Panc1 (cell line): Measurements from ENCODE around the gene CAPN7. TPM values are rescaled to one million over a fixed set of nuclear protein-coding genes. Genes with fewer than 3 reads are reported as not detected.
A peak's percentile ranks its signal among the peaks of the same experiment; 100 is the strongest.

Source experiments
- ATAC-seq: fragments of 200-7000 bp; cut with Tn5 transposase; 2 replicates; pipeline ENCODE4 v1.9.1; 2020; ENCODE audit warnings: mild to moderate bottlenecking, moderate library complexity
- BruUV-seq: library from RNA; stranded (reverse); fragments of 400-500 nt; replicated peaks from 2 replicates; lab custom pipeline; 2021; lab: Mats Ljungman, UMichigan
- CTCF ChIA-PET: fragments of 300-600 bp; sonication (Branson Sonifier 250); formaldehyde crosslinking; loops from one replicate; lab custom pipeline; 2022; ENCODE audit warnings: antibody characterized with exemption; lab: Charles Lee
- POLR2A ChIA-PET: fragments of 300-600 bp; sonication (Branson Sonifier 250); formaldehyde crosslinking; loops from one replicate; lab custom pipeline; 2022; ENCODE audit warnings: antibody characterized with exemption; lab: Charles Lee
- DNase-seq: peaks from one replicate; pipeline ENCODE4 v3.0.0-alpha.2; 2010; ENCODE audit warnings: low read depth, low spot score
- H3K27ac ChIP-seq: 2 replicates; pipeline ENCODE4 v1.5.1; 2011; ENCODE audit warnings: mild to moderate bottlenecking, low read length, inconsistent platforms
- H3K27me3 ChIP-seq: fragments of 200-500 bp; sonication (Bioruptor generic); 2 replicates; pipeline ENCODE4 v1.6.0; 2014; ENCODE audit warnings: low read length, inconsistent platforms; ENCODE audit not compliant: control insufficient read depth, insufficient read depth
- H3K36me3 ChIP-seq: fragments of 200-500 bp; sonication (Bioruptor generic); 2 replicates; pipeline ENCODE4 v1.5.1; 2014; ENCODE audit warnings: inconsistent platforms, mild to moderate bottlenecking, low read length, moderate library complexity; ENCODE audit not compliant: control insufficient read depth, insufficient read depth
- H3K4me1 ChIP-seq: 2 replicates; pipeline ENCODE4 v1.5.1; 2011; ENCODE audit warnings: inconsistent platforms, mild to moderate bottlenecking, low read length, moderate library complexity; ENCODE audit not compliant: control insufficient read depth, insufficient read depth
- H3K4me3 ChIP-seq, 2 experiments: 2 replicates each; pipeline ENCODE4 v1.5.1; 2011 to 2012; ENCODE audit warnings: low read depth in 2 of 2, low read length in 2 of 2, mild to moderate bottlenecking in 2 of 2, inconsistent platforms in 1 of 2, moderate library complexity in 1 of 2
- H3K9me3 ChIP-seq: fragments of 200-500 bp; sonication (Bioruptor generic); 2 replicates; pipeline ENCODE4 v1.5.1; 2014; ENCODE audit warnings: low read depth, mild to moderate bottlenecking, inconsistent platforms, low read length, moderate library complexity; ENCODE audit not compliant: control insufficient read depth, insufficient read depth
- CTCF ChIP-seq: fragments of 450-650 bp; IDR thresholded peaks from 2 replicates; pipeline ENCODE4 v1.5.1; 2017; ENCODE audit warnings: mild to moderate bottlenecking
- POLR2AphosphoS5 ChIP-seq: IDR thresholded peaks from 2 replicates; pipeline ENCODE4 v1.6.1; 2012; ENCODE audit warnings: mild to moderate bottlenecking, low read depth, low read length, moderate library complexity
- REST ChIP-seq, 2 experiments: IDR thresholded peaks; 2 replicates each; pipeline ENCODE4 v1.6.1; 2011 to 2012; ENCODE audit warnings: low read depth in 2 of 2, control low read depth in 1 of 2, low read length in 1 of 2, mild to moderate bottlenecking in 1 of 2, moderate library complexity in 1 of 2; ENCODE audit not compliant: insufficient read depth in 1 of 2
- SIN3A ChIP-seq: IDR thresholded peaks from 2 replicates; pipeline ENCODE4 v1.6.1; 2012; ENCODE audit warnings: low read depth, mild to moderate bottlenecking, low read length, moderate library complexity, borderline replicate concordance; ENCODE audit not compliant: insufficient read depth
- in situ Hi-C: cut with HindIII; loops from 2 replicates; pipeline ENCODE4 v1.10.0; 2016; ENCODE audit warnings: low sequenced_read_pairs, low pct_unique_long_range_greater_than_20kb
- intact Hi-C: fragments of 100-400 bp; cut with micrococcal nuclease; formaldehyde crosslinking; loops from one replicate; pipeline ENCODE4 v1.10.0; 2022; ENCODE audit not compliant: unreplicated experiment
- total RNA-seq: library from RNA; stranded (reverse); gene quantifications from one replicate; pipeline ENCODE4 v1.2.1, GENCODE V29; 2021; ENCODE audit not compliant: unreplicated experiment

Gene CAPN7
- total RNA-seq, 1 experiment from 2014 or later: 26.5 TPM

- in situ Hi-C loops (no loop called here), intact Hi-C loops (loop anchor here (1.0 to 2.0 kb wide), 2 partner anchors 110 to 137 kb away; no protein-coding TSS in a partner anchor)
- ChIA-PET CTCF (interaction anchor here (1.1 to 1.6 kb wide), 2 partner anchors 64 to 137 kb away, joined by 9 to 12 read pairs; partner anchors contain the start of gene SH3BP5), POLR2A (interaction anchor here (0.6 kb wide), 1 partner anchor 111 kb away, joined by 9 read pairs; no protein-coding TSS in a partner anchor)
- Histone ChIP-seq H3K4me1 (peaks cover 18% of the 10 kb centered on the region), H3K27me3 (no peaks in the 10 kb centered on the region), H3K27ac (peak overlapping the region; percentile 7; the same call in 1 of the 2 replicates), H3K9me3 (no peaks in the 10 kb centered on the region), H3K36me3 (no peaks in the 10 kb centered on the region), H3K4me3 (no peak overlapping the region)
- TF ChIP-seq CTCF (peak; percentile 93), POLR2AphosphoS5 (no peak)
- DNase-seq: peak; percentile 46
- peak; percentile 86 for ATAC-seq
- no TSS peak for BruUV-seq
Observed at GRCh38 chr3:15268033-15268631, 62.1 kb downstream of the CAPN7 start.

GRCh38 chr3:15269091-15269989, 63.3 kb downstream of the CAPN7 start:
- no peaks in the 10 kb centered on the region for H3K27me3 ChIP-seq
- peak overlapping the region; percentile 88 for H3K27ac ChIP-seq
- ATAC-seq: peak; percentile 94
- DNase-seq: peak; percentile 82
- intact Hi-C loops (loop anchor here (2.0 kb wide), 1 partner anchor 135 kb away; no protein-coding TSS in a partner anchor), in situ Hi-C loops (no loop called here)
- CTCF ChIA-PET: interaction anchor here (0.7 to 1.6 kb wide), 2 partner anchors 129 to 136 kb away, joined by 7 to 12 read pairs; no protein-coding TSS in a partner anchor
- no peaks in the 10 kb centered on the region for H3K36me3 ChIP-seq
- peaks cover 18% of the 10 kb centered on the region for H3K4me1 ChIP-seq
- no peaks in the 10 kb centered on the region for H3K9me3 ChIP-seq
- peak overlapping the region in 1 of 2 experiments; percentile 39; a peak in 2 of 4 replicates for H3K4me3 ChIP-seq
- no peak for TF ChIP-seq POLR2AphosphoS5
- TF ChIP-seq SIN3A: no peak
- TF ChIP-seq REST (IDR thresholded peaks at IDR 0.05; ENCODE audit: insufficient read depth in 1 of 2, low read depth in 2 of 2, low read length in 1 of 2): 0 out of 4 replicates have a peak, but pooled peaks of 1 of the 2 experiments have one; percentile 40
- POLR2A ChIA-PET: no interaction called here
- no TSS peak for BruUV-seq
